ENCODE data around the gene LGR4. TPM values are rescaled to one million over a fixed set of nuclear protein-coding genes. Genes with fewer than 3 reads are reported as not detected.

The LGR4 gene
- total and polyA plus RNA-seq, 8 donors, result 23.4 to 73.0 (median 54.5) TPM

GRCh38 chr11:27405134-27405533 is 67.5 kb downstream of the LGR4 start:
- no peak overlapping the region for H3K27ac ChIP-seq
- DNase-seq (no peak), ATAC-seq (no peak), FAIRE-seq (no peak)
- no peak overlapping the region for H3K4me3 ChIP-seq
- no peak for TF ChIP-seq CTCF (IDR thresholded peaks at IDR 0.05)
- no peaks in the 10 kb centered on the region for H3K27me3 ChIP-seq
- H3K9me3 ChIP-seq, result no peaks in the 10 kb centered on the region
- peaks cover 37 to 59% (median 38%) of the 10 kb centered on the region in 3 donors for H3K4me1 ChIP-seq
- WGBS, 2 donors, result 51 to 62% methylated on average over 3 of the region's 3 CpGs
- no peaks in the 10 kb centered on the region for H3K36me3 ChIP-seq
- intact Hi-C loops (cut with DNase I), result no loop called here

GRCh38 chr11:27404427-27404826 is 68.2 kb downstream of the LGR4 start:
- FAIRE-seq, result no peak
- H3K4me3 ChIP-seq, result no peak overlapping the region
- no peak for ATAC-seq
- 77 to 81% methylated on average over 2 of the region's 2 CpGs for WGBS, 2 donors
- H3K4me1 ChIP-seq, result peaks cover 37 to 59% (median 41%) of the 10 kb centered on the region in 3 donors
- no peaks in the 10 kb centered on the region for H3K27me3 ChIP-seq
- no peak for DNase-seq
- no peaks in the 10 kb centered on the region for H3K9me3 ChIP-seq
- H3K27ac ChIP-seq, result no peak overlapping the region
- H3K36me3 ChIP-seq, result no peaks in the 10 kb centered on the region
- intact Hi-C loops (cut with DNase I), result no loop called here
- no peak for TF ChIP-seq CTCF (IDR thresholded peaks at IDR 0.05)

GRCh38 chr11:27403195-27403594 is 69.4 kb downstream of the LGR4 start:
- ATAC-seq (no peak), DNase-seq (no peak), FAIRE-seq (no peak)
- intact Hi-C loops (cut with DNase I), result no loop called here
- H3K27me3 ChIP-seq, result no peaks in the 10 kb centered on the region
- no peaks in the 10 kb centered on the region for H3K9me3 ChIP-seq
- H3K27ac ChIP-seq, result peak overlapping the region in 1 of 4 donors; percentile 56
- 87 to 96% methylated on average over 2 of the region's 2 CpGs for WGBS, 2 donors
- no peak for TF ChIP-seq CTCF (IDR thresholded peaks at IDR 0.05)
- H3K36me3 ChIP-seq, result no peaks in the 10 kb centered on the region
- H3K4me3 ChIP-seq, result no peak overlapping the region
- H3K4me1 ChIP-seq, result peaks cover 38 to 54% (median 43%) of the 10 kb centered on the region in 3 donors

- H3K4me1 ChIP-seq, result peaks cover 44 to 54% (median 49%) of the 10 kb centered on the region in 3 donors
- WGBS, 2 donors, result 83 to 86% methylated on average over 2 of the region's 2 CpGs
- no peaks in the 10 kb centered on the region for H3K27me3 ChIP-seq
Observed at GRCh38 chr11:27402450-27402849, 70.1 kb downstream of the LGR4 start.

More at GRCh38 chr11:27402450-27402849, 70.1 kb downstream of the LGR4 start:
- H3K27ac ChIP-seq, result peak overlapping the region in 3 of 4 donors; percentile 4 to 56 (median 55)
- no peaks in the 10 kb centered on the region for H3K36me3 ChIP-seq
- H3K4me3 ChIP-seq, result no peak overlapping the region
- ATAC-seq, result no peak
- intact Hi-C loops (cut with DNase I), result no loop called here
- DNase-seq, result no peak
- no peaks in the 10 kb centered on the region for H3K9me3 ChIP-seq
- no peak for FAIRE-seq
- TF ChIP-seq CTCF (IDR thresholded peaks at IDR 0.05), result no peak

All from pancreas (tissue), 10 donors.